ENCODE results near the gene EIF4G3.
"Not testable (repeated sequence)": the region's sequence is repeated elsewhere in the genome, so short reads cannot be mapped to it uniquely, and the experiment has no call there.

EIF4G3 gene

DNA sequence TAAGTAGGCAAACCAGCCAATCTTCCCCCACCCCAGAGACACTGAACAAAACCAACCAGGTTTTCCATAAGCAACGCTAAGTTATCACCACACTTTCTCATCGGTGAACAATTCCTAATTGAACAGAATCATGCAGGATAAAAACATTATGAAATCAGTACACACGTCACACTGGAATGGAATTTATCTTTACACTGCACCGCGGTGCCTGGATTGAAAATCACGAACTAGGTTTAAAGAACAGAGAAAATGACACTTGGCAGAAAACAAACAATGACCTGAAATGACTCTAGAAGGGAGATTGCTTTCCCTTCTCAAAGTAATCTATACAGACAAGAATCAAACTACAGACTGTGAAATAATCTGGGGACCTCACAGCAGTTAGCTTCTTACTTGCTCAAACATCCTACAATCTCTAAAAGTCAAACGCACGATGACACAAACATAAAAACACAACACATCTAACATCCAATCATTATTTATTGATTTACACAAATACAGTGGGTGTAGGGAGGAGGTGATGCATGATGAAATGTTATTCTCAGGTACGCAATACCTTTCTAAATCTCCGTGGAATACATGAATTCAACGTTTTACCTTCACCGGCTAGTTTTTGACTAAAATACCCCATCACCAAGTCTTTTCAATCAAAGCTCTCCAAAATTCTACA lies 1.9 kb downstream of the EIF4G3 start:
- TF ChIP-seq, protein P1, sequence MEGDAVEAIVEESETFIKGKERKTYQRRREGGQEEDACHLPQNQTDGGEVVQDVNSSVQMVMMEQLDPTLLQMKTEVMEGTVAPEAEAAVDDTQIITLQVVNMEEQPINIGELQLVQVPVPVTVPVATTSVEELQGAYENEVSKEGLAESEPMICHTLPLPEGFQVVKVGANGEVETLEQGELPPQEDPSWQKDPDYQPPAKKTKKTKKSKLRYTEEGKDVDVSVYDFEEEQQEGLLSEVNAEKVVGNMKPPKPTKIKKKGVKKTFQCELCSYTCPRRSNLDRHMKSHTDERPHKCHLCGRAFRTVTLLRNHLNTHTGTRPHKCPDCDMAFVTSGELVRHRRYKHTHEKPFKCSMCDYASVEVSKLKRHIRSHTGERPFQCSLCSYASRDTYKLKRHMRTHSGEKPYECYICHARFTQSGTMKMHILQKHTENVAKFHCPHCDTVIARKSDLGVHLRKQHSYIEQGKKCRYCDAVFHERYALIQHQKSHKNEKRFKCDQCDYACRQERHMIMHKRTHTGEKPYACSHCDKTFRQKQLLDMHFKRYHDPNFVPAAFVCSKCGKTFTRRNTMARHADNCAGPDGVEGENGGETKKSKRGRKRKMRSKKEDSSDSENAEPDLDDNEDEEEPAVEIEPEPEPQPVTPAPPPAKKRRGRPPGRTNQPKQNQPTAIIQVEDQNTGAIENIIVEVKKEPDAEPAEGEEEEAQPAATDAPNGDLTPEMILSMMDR (IDR thresholded peaks at IDR 0.05; ENCODE audit: low read depth, low read length) = no peak
- DNase-seq (ENCODE audit: low read depth, low spot score) = peak; percentile 70
- H3K4me3 ChIP-seq (ENCODE audit: low read depth, low read length) = peak overlapping the region; percentile 64
- in situ Hi-C loops (cut with HindIII; ENCODE audit: low sequenced_read_pairs) = no loop called here

DNA sequence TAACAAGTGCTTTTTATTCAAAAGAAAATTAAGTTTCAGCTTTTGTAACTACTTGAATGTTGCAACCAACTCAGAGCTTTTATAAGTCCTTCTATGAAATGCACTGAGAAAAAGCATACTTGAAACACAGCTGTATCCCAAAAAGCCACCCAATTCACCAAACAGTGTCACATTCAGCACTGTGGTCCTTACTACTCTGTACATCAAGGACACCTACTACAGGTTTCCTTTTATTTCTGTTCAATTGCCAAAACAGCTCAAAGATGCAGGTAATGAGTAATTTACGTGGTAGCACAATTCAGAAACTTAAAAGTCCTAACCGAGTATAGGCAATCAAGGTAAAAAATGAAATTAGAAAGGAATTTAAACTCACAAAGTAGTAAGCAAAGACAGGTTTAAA lies 2.5 kb downstream of the EIF4G3 start:
- TF ChIP-seq, protein P1 (IDR thresholded peaks at IDR 0.05; ENCODE audit: low read depth, low read length) = no peak
- in situ Hi-C loops (cut with HindIII; ENCODE audit: low sequenced_read_pairs) = no loop called here

DNA sequence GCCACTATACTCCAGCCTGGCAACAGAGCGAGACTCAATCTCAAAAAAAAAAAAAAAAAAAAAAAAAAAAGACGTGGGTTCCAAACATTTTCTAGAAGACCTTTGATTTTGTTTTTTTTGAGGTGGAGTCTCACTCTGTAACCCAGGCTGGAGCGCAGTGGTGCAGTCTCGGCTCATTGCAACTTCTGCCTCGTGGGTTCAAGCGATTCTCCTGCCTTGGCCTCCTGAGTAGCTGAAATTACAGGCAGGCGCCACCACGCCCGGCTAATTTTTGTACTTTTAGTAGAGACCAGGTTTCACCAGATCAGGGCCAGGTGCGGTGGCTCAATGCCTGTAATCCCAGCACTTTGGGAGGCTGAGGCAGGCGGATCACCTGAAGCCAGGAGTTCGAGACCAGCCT lies 3.6 kb downstream of the EIF4G3 start:
- in situ Hi-C loops (cut with HindIII; ENCODE audit: low sequenced_read_pairs); H3K4me3 ChIP-seq (ENCODE audit: low read depth, low read length); DNase-seq (ENCODE audit: low read depth, low spot score): not testable (repeated sequence)

More for the DNA sequence above, 2.5 kb downstream of the EIF4G3 start:
- peak overlapping the region; percentile 64 for H3K4me3 ChIP-seq (ENCODE audit: low read depth, low read length)
- DNase-seq (ENCODE audit: low read depth, low spot score) = no peak

DNA sequence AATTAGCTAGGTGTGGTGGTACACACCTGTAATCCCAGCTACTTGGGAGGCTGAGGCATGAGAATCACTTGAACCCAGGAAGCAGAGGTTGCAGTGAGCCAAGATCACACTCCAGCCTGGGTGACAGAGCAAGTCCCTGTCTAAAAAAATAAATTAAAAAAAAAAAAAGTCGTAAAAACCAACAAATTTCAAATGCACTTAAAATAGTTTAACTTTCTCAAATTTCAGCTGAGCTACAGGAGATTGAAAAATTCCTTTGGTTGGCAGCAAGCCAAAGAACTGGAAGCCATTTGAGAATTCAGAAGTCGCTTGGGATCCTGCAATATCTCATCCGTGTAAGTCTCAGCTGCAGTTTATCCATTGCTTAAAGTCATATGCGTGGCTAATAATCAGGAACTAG lies 5.9 kb downstream of the EIF4G3 start:
- DNase-seq (ENCODE audit: low read depth, low spot score) = peak; percentile 66
- in situ Hi-C loops (cut with HindIII; ENCODE audit: low sequenced_read_pairs) = not testable (repeated sequence)

DNA sequence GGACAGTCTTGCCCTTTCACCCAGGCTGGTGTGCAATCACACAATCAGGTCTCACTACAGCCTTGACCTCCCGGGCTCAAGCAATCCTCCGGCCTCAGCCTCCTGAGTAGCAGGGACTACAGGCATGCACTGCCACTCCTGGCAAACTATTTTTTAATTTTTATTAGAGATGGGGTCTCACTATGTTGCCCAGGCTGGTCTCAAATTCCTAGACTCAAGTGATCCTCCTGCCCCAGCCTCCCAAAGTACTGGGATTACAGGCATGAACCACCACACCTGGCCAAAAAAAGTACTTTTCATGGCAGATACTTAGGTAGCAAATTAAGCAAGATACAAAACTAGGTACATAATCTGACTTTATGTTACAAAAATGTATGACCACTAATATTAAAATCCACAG lies 8.3 kb downstream of the EIF4G3 start:
- DNase-seq (ENCODE audit: low read depth, low spot score) = no peak
- TF ChIP-seq, protein P1 (IDR thresholded peaks at IDR 0.05; ENCODE audit: low read depth, low read length) = no peak
- H3K4me3 ChIP-seq (ENCODE audit: low read depth, low read length) = no peak overlapping the region
- in situ Hi-C loops (cut with HindIII; ENCODE audit: low sequenced_read_pairs) = no loop called here

More for the DNA sequence above, 5.9 kb downstream of the EIF4G3 start:
- H3K4me3 ChIP-seq (ENCODE audit: low read depth, low read length) = not testable (repeated sequence)

DNA sequence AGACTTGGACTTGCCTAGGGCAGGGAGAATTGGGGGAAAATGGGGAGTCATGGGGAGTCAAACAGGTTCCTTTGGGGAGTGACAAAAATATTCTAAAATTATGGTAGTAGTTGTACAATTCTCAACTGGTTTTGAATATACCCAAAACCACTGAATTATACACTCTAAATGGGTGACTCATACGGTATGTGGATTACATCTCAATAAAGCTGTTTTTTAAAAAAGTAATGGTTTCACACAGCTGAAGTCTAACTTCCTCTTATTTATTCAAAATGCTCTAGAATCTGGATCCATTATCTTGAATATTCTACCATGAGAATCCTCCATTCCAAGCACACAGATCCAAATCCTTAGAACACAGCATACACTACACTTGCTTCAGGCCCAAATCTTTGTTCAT lies 11.1 kb downstream of the EIF4G3 start:
- peak; percentile 32 for DNase-seq (ENCODE audit: low read depth, low spot score)
- TF ChIP-seq, protein P1 (IDR thresholded peaks at IDR 0.05; ENCODE audit: low read depth, low read length) = no peak
- in situ Hi-C loops (cut with HindIII; ENCODE audit: low sequenced_read_pairs) = no loop called here
- no peak overlapping the region for H3K4me3 ChIP-seq (ENCODE audit: low read depth, low read length)

DNA sequence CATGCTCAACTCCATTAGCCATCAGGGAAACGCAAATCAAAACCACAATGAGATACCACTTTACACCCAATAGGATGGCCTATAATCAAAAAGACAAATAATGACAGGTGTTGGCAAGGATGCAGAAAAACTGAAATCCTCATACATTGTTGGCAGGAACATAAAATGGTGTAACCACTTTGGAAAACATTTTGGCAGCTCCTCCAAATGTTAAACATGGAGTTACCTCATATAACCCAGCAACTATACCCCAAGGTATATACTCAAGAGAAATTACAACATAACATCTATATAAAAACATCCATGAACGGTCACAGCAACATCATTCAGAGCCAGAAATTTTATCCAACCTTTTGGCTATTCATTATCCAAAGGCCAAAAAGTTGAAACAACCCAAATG lies 11.6 kb downstream of the EIF4G3 start:
- H3K4me3 ChIP-seq (ENCODE audit: low read depth, low read length) = no peak overlapping the region
- in situ Hi-C loops (cut with HindIII; ENCODE audit: low sequenced_read_pairs) = no loop called here
- no peak for DNase-seq (ENCODE audit: low read depth, low spot score)
- TF ChIP-seq, protein P1 (IDR thresholded peaks at IDR 0.05; ENCODE audit: low read depth, low read length) = no peak

DNA sequence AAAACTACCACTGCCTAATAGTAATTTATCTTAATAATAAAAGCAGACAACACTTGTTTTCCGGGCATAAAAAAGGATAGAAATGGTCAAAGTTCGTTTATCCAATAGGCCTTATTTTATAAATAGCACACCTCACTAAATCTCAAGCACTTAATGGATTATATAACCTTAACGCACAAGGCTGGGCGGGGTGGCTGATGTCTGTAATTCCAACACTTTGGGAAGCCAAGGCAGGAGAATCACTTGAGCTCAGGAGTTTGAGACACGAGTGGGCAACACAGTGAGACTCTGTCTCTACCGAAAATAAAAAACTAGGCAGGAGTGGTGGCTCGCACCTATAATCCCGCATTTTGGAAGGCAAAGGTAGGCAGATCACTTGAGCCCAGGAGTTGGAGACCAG lies 12.4 kb downstream of the EIF4G3 start:
- no peak for DNase-seq (ENCODE audit: low read depth, low spot score)
- in situ Hi-C loops (cut with HindIII; ENCODE audit: low sequenced_read_pairs) = no loop called here
- H3K4me3 ChIP-seq (ENCODE audit: low read depth, low read length) = no peak overlapping the region
- TF ChIP-seq, protein P1 (IDR thresholded peaks at IDR 0.05; ENCODE audit: low read depth, low read length) = no peak
